GM21423 (cell line): ENCODE data around the gene PKDCC.
A peak's percentile ranks its signal among the peaks of the same experiment; 100 is the strongest.

Experiments
- ATAC-seq: cut with Tn5 transposase; IDR thresholded peaks from one replicate; pipeline ENCODE4 v1.9.1; 2021; ENCODE audit warnings: mild to moderate bottlenecking, moderate library complexity; ENCODE audit not compliant: unreplicated experiment

The PKDCC gene

GRCh38 chr2:42047488-42048298 is at the start of gene PKDCC:
Gene PKDCC (plus strand): TSS chr2:42048021. CDS start chr2:42048200, 179 bp downstream.
- no peak for ATAC-seq

GRCh38 chr2:41998186-41999127 is 49.4 kb upstream of the PKDCC start:
- ATAC-seq = no peak

- ATAC-seq = no peak
Observed at GRCh38 chr2:41999128-41999480, 48.7 kb upstream of the PKDCC start.

GRCh38 chr2:41999592-42000281 is 48.1 kb upstream of the PKDCC start:
- no peak for ATAC-seq

GRCh38 chr2:42001711-42002201 is 46.1 kb upstream of the PKDCC start:
- ATAC-seq = no peak

- ATAC-seq = no peak
Observed at GRCh38 chr2:42007551-42007950, 40.3 kb upstream of the PKDCC start.

GRCh38 chr2:42008241-42008921 is 39.4 kb upstream of the PKDCC start:
- ATAC-seq = no peak

- no peak for ATAC-seq
Observed at GRCh38 chr2:42009657-42010580, 37.9 kb upstream of the PKDCC start.

- no peak for ATAC-seq
Observed at GRCh38 chr2:42010743-42011298, 37.0 kb upstream of the PKDCC start.

- ATAC-seq = no peak
Observed at GRCh38 chr2:42012137-42012536, 35.7 kb upstream of the PKDCC start.

- ATAC-seq = no peak
Observed at GRCh38 chr2:42012651-42013050, 35.2 kb upstream of the PKDCC start.

GRCh38 chr2:42013409-42013808 is 34.4 kb upstream of the PKDCC start:
- no peak for ATAC-seq

- no peak for ATAC-seq
Observed at GRCh38 chr2:42021464-42021863, 26.4 kb upstream of the PKDCC start.

GRCh38 chr2:42025151-42025582 is 22.7 kb upstream of the PKDCC start:
- ATAC-seq = no peak

GRCh38 chr2:42026272-42026671 is 21.5 kb upstream of the PKDCC start:
- no peak for ATAC-seq

- ATAC-seq = peak; percentile 74
Observed at GRCh38 chr2:42028571-42029148, 19.2 kb upstream of the PKDCC start.

GRCh38 chr2:42029171-42029570 is 18.6 kb upstream of the PKDCC start:
- ATAC-seq = no peak

GRCh38 chr2:42029639-42030199 is 18.1 kb upstream of the PKDCC start:
- ATAC-seq = no peak
